ENCODE results near the gene WDFY4.

- TF ChIP-seq, protein P1, sequence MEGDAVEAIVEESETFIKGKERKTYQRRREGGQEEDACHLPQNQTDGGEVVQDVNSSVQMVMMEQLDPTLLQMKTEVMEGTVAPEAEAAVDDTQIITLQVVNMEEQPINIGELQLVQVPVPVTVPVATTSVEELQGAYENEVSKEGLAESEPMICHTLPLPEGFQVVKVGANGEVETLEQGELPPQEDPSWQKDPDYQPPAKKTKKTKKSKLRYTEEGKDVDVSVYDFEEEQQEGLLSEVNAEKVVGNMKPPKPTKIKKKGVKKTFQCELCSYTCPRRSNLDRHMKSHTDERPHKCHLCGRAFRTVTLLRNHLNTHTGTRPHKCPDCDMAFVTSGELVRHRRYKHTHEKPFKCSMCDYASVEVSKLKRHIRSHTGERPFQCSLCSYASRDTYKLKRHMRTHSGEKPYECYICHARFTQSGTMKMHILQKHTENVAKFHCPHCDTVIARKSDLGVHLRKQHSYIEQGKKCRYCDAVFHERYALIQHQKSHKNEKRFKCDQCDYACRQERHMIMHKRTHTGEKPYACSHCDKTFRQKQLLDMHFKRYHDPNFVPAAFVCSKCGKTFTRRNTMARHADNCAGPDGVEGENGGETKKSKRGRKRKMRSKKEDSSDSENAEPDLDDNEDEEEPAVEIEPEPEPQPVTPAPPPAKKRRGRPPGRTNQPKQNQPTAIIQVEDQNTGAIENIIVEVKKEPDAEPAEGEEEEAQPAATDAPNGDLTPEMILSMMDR (conservative IDR thresholded peaks at IDR 0.05), result no peak
- no peak for TF ChIP-seq ZFX (IDR thresholded peaks at IDR 0.05)
Measured at GRCh38 chr10:48792687-48793096, 108.0 kb downstream of the WDFY4 start.

Data from C4-2B (cell line).